Peyer's patch (tissue), 4 donors: Measurements from ENCODE around the gene PPID. TPM values are rescaled to one million over a fixed set of nuclear protein-coding genes. Genes with fewer than 3 reads are reported as not detected.
A peak's percentile ranks its signal among the peaks of the same experiment; 100 is the strongest.

Experiments
- DNase-seq, 3 donors: peaks; one replicate each; pipeline ENCODE4 v3.0.0-alpha.2; 2017 to 2019
- H3K27ac ChIP-seq, 4 donors: fragments of 200-600 bp; sonication (generic); one replicate each; pipeline ENCODE4 v1.5.1; 2016 to 2019
- H3K27me3 ChIP-seq, 2 donors: fragments of 200-600 bp; sonication (generic); one replicate each; pipeline ENCODE4 v1.5.1; 2019
- H3K36me3 ChIP-seq, 3 donors: fragments of 200-600 bp; sonication (generic); one replicate each; pipeline ENCODE4 v1.5.1; 2016 to 2019
- H3K4me1 ChIP-seq, 4 donors: fragments of 200-600 bp; sonication (generic); one replicate each; pipeline ENCODE4 v1.5.1; 2016 to 2019
- H3K4me3 ChIP-seq, 4 donors: fragments of 200-600 bp; sonication (generic); 1 replicate in 3 of 4; 2 replicates in 1 of 4; pipeline ENCODE4 v1.5.1; 2016 to 2019; ENCODE audit warnings: mild to moderate bottlenecking in 1 of 4
- H3K9me3 ChIP-seq, 4 donors: fragments of 200-600 bp; sonication (generic); one replicate each; pipeline ENCODE4 v1.5.1; 2016 to 2019; ENCODE audit warnings: mild to moderate bottlenecking in 1 of 4
- POLR2A ChIP-seq, 2 donors: fragments of 450-650 bp; IDR thresholded peaks; one replicate each; pipeline ENCODE4 v1.5.1; 2017; ENCODE audit warnings: antibody characterized with exemption in 2 of 2, mild to moderate bottlenecking in 2 of 2, moderate library complexity in 2 of 2
- total RNA-seq, 4 donors: library from RNA; depleted of rRNA; stranded (reverse); fragments of >200 nt; gene quantifications; one replicate each; pipeline ENCODE4 v1.1.0, GENCODE V29; 2016
- TF ChIP-seq, protein P1 (sequence below), 6 experiments: fragments of 450-650 bp in 4 of 6; fragments of 200-600 bp in 2 of 6; sonication (generic) in 1 of 6; IDR thresholded peaks; one replicate each; pipeline ENCODE4 v1.5.1; 2017 to 2019; ENCODE audit warnings: antibody characterized with exemption in 6 of 6, mild to moderate bottlenecking in 3 of 6, moderate library complexity in 1 of 6

PPID gene
- total RNA-seq, 4 donors from 2014 or later, result 21.9 to 60.2 (median 28.3) TPM

DNA sequence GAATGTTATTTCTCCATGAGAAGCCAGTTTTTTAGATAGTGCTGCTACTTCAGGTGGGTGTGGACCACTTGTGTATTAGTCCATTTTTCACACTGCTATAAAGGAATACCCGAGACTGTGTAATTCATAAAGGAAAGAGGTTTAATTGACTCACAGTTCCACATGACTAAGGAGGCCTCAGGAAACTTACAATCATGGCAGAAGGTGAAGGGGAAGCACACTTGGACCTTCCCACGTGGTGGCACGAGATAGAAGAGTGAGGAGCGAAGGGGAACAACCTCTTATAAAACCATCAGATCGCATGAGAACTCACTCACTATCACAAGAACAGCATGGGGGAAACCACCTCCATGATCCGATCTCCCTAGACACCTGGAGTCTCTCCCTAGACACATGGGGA, 3.4 kb upstream of the PPID start:
- Histone ChIP-seq H3K9me3 (no peaks in the 10 kb centered on the region), H3K4me1 (peaks cover 0 to 8% (median 2%) of the 10 kb centered on the region in 4 donors), H3K27me3 (no peaks in the 10 kb centered on the region), H3K36me3 (no peaks in the 10 kb centered on the region), H3K27ac (no peak overlapping the region), H3K4me3 (no peak overlapping the region)
- TF ChIP-seq, protein P1, sequence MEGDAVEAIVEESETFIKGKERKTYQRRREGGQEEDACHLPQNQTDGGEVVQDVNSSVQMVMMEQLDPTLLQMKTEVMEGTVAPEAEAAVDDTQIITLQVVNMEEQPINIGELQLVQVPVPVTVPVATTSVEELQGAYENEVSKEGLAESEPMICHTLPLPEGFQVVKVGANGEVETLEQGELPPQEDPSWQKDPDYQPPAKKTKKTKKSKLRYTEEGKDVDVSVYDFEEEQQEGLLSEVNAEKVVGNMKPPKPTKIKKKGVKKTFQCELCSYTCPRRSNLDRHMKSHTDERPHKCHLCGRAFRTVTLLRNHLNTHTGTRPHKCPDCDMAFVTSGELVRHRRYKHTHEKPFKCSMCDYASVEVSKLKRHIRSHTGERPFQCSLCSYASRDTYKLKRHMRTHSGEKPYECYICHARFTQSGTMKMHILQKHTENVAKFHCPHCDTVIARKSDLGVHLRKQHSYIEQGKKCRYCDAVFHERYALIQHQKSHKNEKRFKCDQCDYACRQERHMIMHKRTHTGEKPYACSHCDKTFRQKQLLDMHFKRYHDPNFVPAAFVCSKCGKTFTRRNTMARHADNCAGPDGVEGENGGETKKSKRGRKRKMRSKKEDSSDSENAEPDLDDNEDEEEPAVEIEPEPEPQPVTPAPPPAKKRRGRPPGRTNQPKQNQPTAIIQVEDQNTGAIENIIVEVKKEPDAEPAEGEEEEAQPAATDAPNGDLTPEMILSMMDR (IDR thresholded peaks at IDR 0.05), result no peak
- TF ChIP-seq POLR2A (IDR thresholded peaks at IDR 0.05), result no peak
- DNase-seq, result no peak

DNA sequence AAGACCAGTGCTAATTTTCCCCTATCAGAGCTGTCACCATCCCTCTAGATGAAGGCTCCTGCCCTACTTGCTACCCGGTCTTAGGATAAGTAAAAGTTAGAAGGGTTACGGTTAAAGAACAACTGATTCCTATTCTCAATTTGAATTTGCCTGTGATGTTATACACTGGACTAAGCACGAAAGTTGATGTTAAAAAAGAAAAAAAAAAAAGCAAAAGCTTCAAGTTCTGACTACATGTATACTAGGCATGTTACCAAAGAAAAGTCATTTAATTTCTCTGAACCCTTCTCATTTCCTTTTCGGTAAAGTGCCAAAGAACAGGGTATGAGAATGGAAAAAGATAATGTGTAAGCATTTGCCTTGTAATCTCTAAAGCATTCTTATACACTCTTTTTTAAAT, 1.4 kb upstream of the PPID start:
- H3K36me3 ChIP-seq, result peaks cover 0 to 10% (median 0%) of the 10 kb centered on the region in 3 donors
- no peaks in the 10 kb centered on the region for H3K27me3 ChIP-seq
- H3K27ac ChIP-seq, result no peak overlapping the region
- no peaks in the 10 kb centered on the region for H3K9me3 ChIP-seq
- TF ChIP-seq POLR2A (IDR thresholded peaks at IDR 0.05), result no peak
- TF ChIP-seq, protein P1 (IDR thresholded peaks at IDR 0.05), result no peak
- DNase-seq, result no peak
- H3K4me3 ChIP-seq, result no peak overlapping the region
- H3K4me1 ChIP-seq, result peaks cover 0 to 9% (median 2%) of the 10 kb centered on the region in 4 donors

GRCh38 chr4:158722291-158722916, 792 bp downstream of the PPID start:
- no peak for TF ChIP-seq POLR2A (IDR thresholded peaks at IDR 0.05)
- TF ChIP-seq, protein P1 (IDR thresholded peaks at IDR 0.05), result no peak
- no peak for DNase-seq

DNA sequence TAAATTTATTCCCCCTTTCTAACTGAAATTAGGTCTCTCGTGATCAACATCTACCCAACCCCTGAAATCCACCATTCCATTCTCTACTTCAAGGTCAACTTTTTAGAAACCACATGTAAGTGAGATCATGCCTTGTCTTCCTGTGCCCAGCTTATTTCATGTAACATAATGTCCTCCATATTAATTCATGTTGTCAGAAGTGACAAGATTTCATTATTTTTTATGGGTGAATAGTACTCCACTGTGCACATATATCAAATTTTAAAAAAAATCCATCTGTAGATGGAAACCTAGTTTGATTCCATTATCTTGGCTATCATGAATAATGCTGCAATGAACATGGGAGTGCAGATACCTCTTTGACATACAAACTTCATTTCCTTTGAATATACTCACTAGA, 1.5 kb downstream of the PPID start:
- peak overlapping the region in 1 of 4 donors; percentile 88 for H3K4me3 ChIP-seq
- no peak overlapping the region for H3K27ac ChIP-seq

More at GRCh38 chr4:158722291-158722916, 792 bp downstream of the PPID start:
- Histone ChIP-seq H3K9me3 (no peaks in the 10 kb centered on the region), H3K27me3 (no peaks in the 10 kb centered on the region), H3K4me1 (peaks cover 0 to 9% (median 2%) of the 10 kb centered on the region in 4 donors), H3K27ac (peak overlapping the region; percentile 76 to 91 (median 84)), H3K4me3 (peak overlapping the region; percentile 61 to 88 (median 72)), H3K36me3 (peaks cover 0 to 32% (median 0%) of the 10 kb centered on the region in 3 donors)

DNA sequence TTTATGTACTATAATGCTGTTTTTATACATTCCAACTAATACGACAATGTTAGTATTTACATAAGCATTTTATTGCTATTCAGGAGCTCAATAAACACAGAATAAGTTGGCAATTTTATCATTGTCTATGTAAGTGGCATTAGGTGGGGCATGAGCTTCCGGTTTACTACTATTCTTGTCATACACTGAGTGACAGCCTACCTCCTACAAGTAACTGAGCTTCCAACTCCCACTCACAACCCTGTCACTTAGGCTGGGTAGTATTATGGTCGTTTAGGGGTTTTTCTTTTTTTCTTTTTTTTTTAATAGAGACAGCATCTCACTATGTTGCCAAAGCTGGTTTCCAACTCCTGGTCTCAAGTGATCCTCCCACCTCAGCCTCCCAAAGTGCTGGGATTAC, 7.4 kb downstream of the PPID start:
- no peak for DNase-seq
- H3K27ac ChIP-seq, result no peak overlapping the region
- no peaks in the 10 kb centered on the region for H3K4me1 ChIP-seq
- TF ChIP-seq POLR2A (IDR thresholded peaks at IDR 0.05), result no peak
- TF ChIP-seq, protein P1 (IDR thresholded peaks at IDR 0.05), result no peak
- no peaks in the 10 kb centered on the region for H3K27me3 ChIP-seq
- H3K9me3 ChIP-seq, result no peaks in the 10 kb centered on the region
- no peak overlapping the region for H3K4me3 ChIP-seq
- H3K36me3 ChIP-seq, result peaks cover 0 to 96% (median 0%) of the 10 kb centered on the region in 3 donors

More for the DNA sequence above, 1.5 kb downstream of the PPID start:
- Histone ChIP-seq H3K36me3 (peaks cover 0 to 38% (median 0%) of the 10 kb centered on the region in 3 donors), H3K9me3 (no peaks in the 10 kb centered on the region), H3K27me3 (no peaks in the 10 kb centered on the region), H3K4me1 (peaks cover 0 to 9% (median 2%) of the 10 kb centered on the region in 4 donors)
- no peak for TF ChIP-seq POLR2A (IDR thresholded peaks at IDR 0.05)
- TF ChIP-seq, protein P1 (IDR thresholded peaks at IDR 0.05), result no peak
- DNase-seq, result no peak
